ENCODE measurements around the gene RBX1. TPM values are rescaled to one million over a fixed set of nuclear protein-coding genes. Genes with fewer than 3 reads are reported as not detected.
"Not testable (repeated sequence)": the region's sequence is repeated elsewhere in the genome, so short reads cannot be mapped to it uniquely, and the experiment has no call there.

The RBX1 gene
- total RNA-seq, 3 donors from 2014 or later (not counting 1 experiment from before 2014, with no cell fraction given), result 27.1 to 34.3 (median 28.5) TPM

DNA sequence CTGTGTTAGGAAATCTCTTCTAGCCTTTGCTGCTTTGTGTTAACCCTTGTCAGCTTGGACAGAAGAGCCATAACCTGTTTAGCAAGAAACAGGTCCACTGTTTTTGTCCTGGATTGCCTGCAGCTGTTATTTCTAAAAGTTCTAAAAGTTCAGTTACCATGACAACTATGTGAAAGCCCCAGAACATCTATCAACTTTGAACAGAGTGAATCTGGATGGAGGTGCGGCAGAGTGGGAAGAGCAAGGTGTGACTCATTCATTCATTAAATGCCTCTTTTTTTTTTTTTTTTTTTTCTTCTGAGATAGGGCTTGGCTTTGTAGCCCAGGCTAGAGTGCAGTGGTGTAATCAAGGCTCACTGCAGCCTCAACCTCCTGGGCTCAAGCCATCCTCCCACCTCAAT lies 50.5 kb downstream of the RBX1 start:
- no peaks in the 10 kb centered on the region for H3K4me1 Mint-ChIP-seq
- H3K9me3 Mint-ChIP-seq, result no peaks in the 10 kb centered on the region
- intact Hi-C loops (cut with micrococcal nuclease), result no loop called here
- 83% methylated on average over 1 of the region's 1 CpG for WGBS (ENCODE audit: insufficient coverage)
- Histone ChIP-seq H3K4me3 (ENCODE audit: low read length) (no peak overlapping the region), H3K27me3 (ENCODE audit: control insufficient read depth, insufficient read depth, low read length) (no peaks in the 10 kb centered on the region), H3K9me3 (ENCODE audit: control insufficient read depth, insufficient read depth, low read length) (no peaks in the 10 kb centered on the region), H3K4me1 (ENCODE audit: control insufficient read depth, insufficient read depth, low read length) (no peaks in the 10 kb centered on the region), H3K36me3 (ENCODE audit: control insufficient read depth, insufficient read depth, low read length) (no peaks in the 10 kb centered on the region), H3K27ac (ENCODE audit: low read length) (no peak overlapping the region)
- no peak overlapping the region for H3K4me3 Mint-ChIP-seq
- DNase-seq (no peak), ATAC-seq (no peak)
- peaks cover 4 to 8% of the 10 kb centered on the region in 2 donors for H3K27me3 Mint-ChIP-seq (ENCODE audit: low read depth in 2 of 2)
- H3K36me3 Mint-ChIP-seq, result no peaks in the 10 kb centered on the region
- no peak for TF ChIP-seq CTCF (IDR thresholded peaks at IDR 0.05)
- no peak overlapping the region for H3K27ac Mint-ChIP-seq

- intact Hi-C loops (cut with micrococcal nuclease); H3K36me3 Mint-ChIP-seq; H3K9me3 Mint-ChIP-seq; H3K27me3 Mint-ChIP-seq (ENCODE audit: low read depth in 2 of 2); H3K4me1 ChIP-seq (ENCODE audit: control insufficient read depth, insufficient read depth, low read length); H3K27me3 ChIP-seq (ENCODE audit: control insufficient read depth, insufficient read depth, low read length); H3K27ac ChIP-seq (ENCODE audit: low read length); H3K9me3 ChIP-seq (ENCODE audit: control insufficient read depth, insufficient read depth, low read length); H3K27ac Mint-ChIP-seq; H3K4me3 Mint-ChIP-seq; H3K4me1 Mint-ChIP-seq; DNase-seq; H3K36me3 ChIP-seq (ENCODE audit: control insufficient read depth, insufficient read depth, low read length); ATAC-seq; H3K4me3 ChIP-seq (ENCODE audit: low read length): not testable (repeated sequence)
- 95% methylated on average over 11 of the region's 11 CpGs for WGBS (ENCODE audit: insufficient coverage)
These were observed 51.2 kb downstream of the RBX1 start for GRCh38 chr22:41002386-41002785.

- H3K27ac Mint-ChIP-seq, result no peak overlapping the region
- Histone ChIP-seq H3K4me3 (ENCODE audit: low read length) (no peak overlapping the region), H3K9me3 (ENCODE audit: control insufficient read depth, insufficient read depth, low read length) (no peaks in the 10 kb centered on the region), H3K27ac (ENCODE audit: low read length) (no peak overlapping the region), H3K4me1 (ENCODE audit: control insufficient read depth, insufficient read depth, low read length) (no peaks in the 10 kb centered on the region), H3K27me3 (ENCODE audit: control insufficient read depth, insufficient read depth, low read length) (no peaks in the 10 kb centered on the region), H3K36me3 (ENCODE audit: control insufficient read depth, insufficient read depth, low read length) (no peaks in the 10 kb centered on the region)
- intact Hi-C loops (cut with micrococcal nuclease), result no loop called here
- H3K4me1 Mint-ChIP-seq, result no peaks in the 10 kb centered on the region
- DNase-seq, result no peak
- H3K36me3 Mint-ChIP-seq, result no peaks in the 10 kb centered on the region
- no peak for TF ChIP-seq CTCF (IDR thresholded peaks at IDR 0.05)
- 85% methylated on average over 9 of the region's 10 CpGs for WGBS (ENCODE audit: insufficient coverage)
- peaks cover 4 to 11% of the 10 kb centered on the region in 2 donors for H3K27me3 Mint-ChIP-seq (ENCODE audit: low read depth in 2 of 2)
- ATAC-seq, result no peak
- H3K4me3 Mint-ChIP-seq, result no peak overlapping the region
- no peaks in the 10 kb centered on the region for H3K9me3 Mint-ChIP-seq
These were observed 51.9 kb downstream of the RBX1 start for GRCh38 chr22:41003066-41003465.

DNA sequence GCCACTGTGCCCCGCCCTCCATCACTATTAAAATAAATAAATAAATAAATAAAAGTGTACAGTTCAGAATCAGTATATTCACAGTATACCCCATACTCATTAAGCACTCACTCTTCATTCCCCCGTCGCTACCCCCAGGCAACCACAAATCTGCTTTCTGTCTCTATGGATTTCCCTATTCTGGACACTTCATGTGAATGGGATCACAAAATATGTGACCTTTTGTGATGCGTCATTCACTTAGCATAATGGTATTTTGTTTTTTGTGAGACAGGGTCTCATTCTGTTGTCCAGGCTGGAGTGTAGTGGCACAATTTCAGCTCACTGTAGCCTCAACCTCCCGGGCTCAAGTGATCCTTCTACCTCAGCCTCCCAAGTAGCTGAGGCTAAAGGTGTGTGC lies 52.8 kb downstream of the RBX1 start:
- no peak for TF ChIP-seq CTCF (IDR thresholded peaks at IDR 0.05)
- Histone ChIP-seq H3K4me1 (ENCODE audit: control insufficient read depth, insufficient read depth, low read length) (no peaks in the 10 kb centered on the region), H3K27me3 (ENCODE audit: control insufficient read depth, insufficient read depth, low read length) (no peaks in the 10 kb centered on the region), H3K4me3 (ENCODE audit: low read length) (no peak overlapping the region), H3K36me3 (ENCODE audit: control insufficient read depth, insufficient read depth, low read length) (no peaks in the 10 kb centered on the region), H3K27ac (ENCODE audit: low read length) (no peak overlapping the region), H3K9me3 (ENCODE audit: control insufficient read depth, insufficient read depth, low read length) (no peaks in the 10 kb centered on the region)
- Mint-ChIP-seq H3K9me3 (no peaks in the 10 kb centered on the region), H3K4me1 (no peaks in the 10 kb centered on the region), H3K36me3 (no peaks in the 10 kb centered on the region), H3K27me3 (ENCODE audit: low read depth in 2 of 2) (peaks cover 4 to 11% of the 10 kb centered on the region in 2 donors), H3K4me3 (no peak overlapping the region), H3K27ac (no peak overlapping the region)
- DNase-seq (no peak), ATAC-seq (no peak)
- intact Hi-C loops (cut with micrococcal nuclease), result no loop called here
- 95% methylated on average over 4 of the region's 5 CpGs for WGBS (ENCODE audit: insufficient coverage)
